Smooth muscle cell (in vitro differentiated cells): Measurements from ENCODE around the gene KLHL3. TPM values are rescaled to one million over a fixed set of nuclear protein-coding genes. Genes with fewer than 3 reads are reported as not detected.

Experiments used
- DNase-seq: peaks from one replicate; lab custom pipeline; 2025; ENCODE audit not compliant: unreplicated experiment; lab: John Stamatoyannopoulos, UW
- H2AFZ ChIP-seq: fragments of 200-600 bp; sonication (generic); 2 replicates; pipeline ENCODE4 v1.6.0; 2016; ENCODE audit warnings: antibody characterized with exemption, low read depth, mild to moderate bottlenecking
- H3F3A ChIP-seq: fragments of 200-600 bp; sonication (generic); 2 replicates; pipeline ENCODE4 v1.6.0; 2017; ENCODE audit warnings: antibody characterized with exemption, low read depth
- H3K27ac ChIP-seq: fragments of 200-600 bp; sonication (generic); 2 replicates; pipeline ENCODE4 v1.5.1; 2016; ENCODE audit warnings: low read depth, mild to moderate bottlenecking
- H3K27me3 ChIP-seq: fragments of 200-600 bp; sonication (generic); 2 replicates; pipeline ENCODE4 v1.6.1; 2016; ENCODE audit warnings: low read depth, mild to moderate bottlenecking
- H3K36me3 ChIP-seq: fragments of 200-600 bp; sonication (generic); 2 replicates; pipeline ENCODE4 v1.5.1; 2016; ENCODE audit warnings: low read depth
- H3K4me1 ChIP-seq: fragments of 200-600 bp; sonication (generic); 2 replicates; pipeline ENCODE4 v1.5.1; 2016; ENCODE audit warnings: low read depth
- H3K4me2 ChIP-seq: fragments of 200-600 bp; sonication (generic); 2 replicates; pipeline ENCODE4 v1.6.0; 2016; ENCODE audit warnings: mild to moderate bottlenecking
- H3K4me3 ChIP-seq: fragments of 200-600 bp; sonication (generic); 2 replicates; pipeline ENCODE4 v1.5.1; 2016; ENCODE audit warnings: mild to moderate bottlenecking
- H3K79me2 ChIP-seq: fragments of 200-600 bp; sonication (generic); 2 replicates; pipeline ENCODE4 v1.6.0; 2016; ENCODE audit warnings: low read depth, mild to moderate bottlenecking
- H3K9ac ChIP-seq: fragments of 200-600 bp; sonication (generic); 2 replicates; pipeline ENCODE4 v1.6.0; 2016; ENCODE audit warnings: low read depth
- H3K9me3 ChIP-seq: fragments of 200-600 bp; sonication (generic); replicated peaks from 2 replicates; pipeline ENCODE4 v1.5.1; 2016; ENCODE audit warnings: low read depth
- H4K20me1 ChIP-seq: fragments of 200-600 bp; sonication (generic); 2 replicates; pipeline ENCODE4 v1.6.0; 2016; ENCODE audit warnings: low read depth
- CTCF ChIP-seq: fragments of 200-600 bp; sonication (generic); IDR thresholded peaks from 2 replicates; pipeline ENCODE4 v1.5.1; 2017; ENCODE audit warnings: borderline replicate concordance, mild to moderate bottlenecking, antibody characterized with exemption; ENCODE audit not compliant: insufficient read depth, poor library complexity, severe bottlenecking
- WGBS: methylation state at CpG from one replicate; pipeline ENCODE4 v1.1.7; 2016; ENCODE audit warnings: low lambda C conversion rate; 5-methylcytosine and 5-hydroxymethylcytosine counted together
- polyA plus RNA-seq: library from polyadenylated mRNA; unstranded; fragments of >200 nt; fragmentation: Nextera tagmentation; extraction: Ambion mirVana; gene quantifications from 2 replicates; pipeline ENCODE4 v1.2.1, GENCODE V29; 2016
- total RNA-seq: library from RNA; depleted of rRNA; stranded (reverse); fragments of >200 nt; gene quantifications from 2 replicates; pipeline ENCODE4 v1.2.3, GENCODE V29; 2014

Gene KLHL3
- total and polyA plus RNA-seq, 2 experiments from 2014 or later = 3.6 to 9.1 TPM

GRCh38 chr5:137689306-137689705 is 46.6 kb downstream of the KLHL3 start:
- H3K36me3 ChIP-seq = no peaks in the 10 kb centered on the region
- 99% methylated on average over 2 of the region's 2 CpGs for WGBS
- no peaks in the 10 kb centered on the region for H3K27me3 ChIP-seq
- H3K4me1 ChIP-seq = no peaks in the 10 kb centered on the region
- H3K9ac ChIP-seq = no peak overlapping the region
- no peaks in the 10 kb centered on the region for H3K9me3 ChIP-seq
- no peaks in the 10 kb centered on the region for H3K79me2 ChIP-seq
- no peak overlapping the region for H3K27ac ChIP-seq
- no peak overlapping the region for H2AFZ ChIP-seq
- H3K4me3 ChIP-seq = no peak overlapping the region
- no peaks in the 10 kb centered on the region for H4K20me1 ChIP-seq
- no peak for DNase-seq
- H3F3A ChIP-seq = no peaks in the 10 kb centered on the region
- no peak for TF ChIP-seq CTCF
- H3K4me2 ChIP-seq = no peak overlapping the region

- H3K4me1 ChIP-seq = no peaks in the 10 kb centered on the region
- H3K79me2 ChIP-seq = no peaks in the 10 kb centered on the region
- no peaks in the 10 kb centered on the region for H4K20me1 ChIP-seq
- no peak overlapping the region for H3K4me2 ChIP-seq
- H3K27me3 ChIP-seq = no peaks in the 10 kb centered on the region
- TF ChIP-seq CTCF = no peak
- peak overlapping the region; percentile 61 for H3K27ac ChIP-seq
- no peak overlapping the region for H3K9ac ChIP-seq
- H3K9me3 ChIP-seq = no peaks in the 10 kb centered on the region
- WGBS = 38% methylated on average over 5 of the region's 5 CpGs
- H3F3A ChIP-seq = no peaks in the 10 kb centered on the region
- H3K4me3 ChIP-seq = no peak overlapping the region
- H2AFZ ChIP-seq = no peak overlapping the region
- no peak for DNase-seq
- no peaks in the 10 kb centered on the region for H3K36me3 ChIP-seq
Measured at GRCh38 chr5:137688210-137688840, 47.6 kb downstream of the KLHL3 start.

GRCh38 chr5:137684761-137685160 is 51.1 kb downstream of the KLHL3 start:
- Histone ChIP-seq H3K27ac (no peak overlapping the region), H3K4me2 (no peak overlapping the region), H3K4me3 (no peak overlapping the region), H3K27me3 (no peaks in the 10 kb centered on the region), H3K36me3 (no peaks in the 10 kb centered on the region), H3K79me2 (no peaks in the 10 kb centered on the region), H4K20me1 (no peaks in the 10 kb centered on the region), H3K9ac (no peak overlapping the region), H3K9me3 (no peaks in the 10 kb centered on the region), H3K4me1 (no peaks in the 10 kb centered on the region), H2AFZ (no peak overlapping the region), H3F3A (no peaks in the 10 kb centered on the region)
- no peak for TF ChIP-seq CTCF
- no peak for DNase-seq
- 94% methylated on average over 3 of the region's 3 CpGs for WGBS

- Histone ChIP-seq H3K79me2 (no peaks in the 10 kb centered on the region), H3F3A (no peaks in the 10 kb centered on the region), H4K20me1 (no peaks in the 10 kb centered on the region), H3K9ac (no peak overlapping the region), H3K27ac (no peak overlapping the region), H2AFZ (no peak overlapping the region), H3K4me2 (no peak overlapping the region), H3K27me3 (no peaks in the 10 kb centered on the region), H3K4me3 (no peak overlapping the region), H3K4me1 (no peaks in the 10 kb centered on the region), H3K9me3 (no peaks in the 10 kb centered on the region), H3K36me3 (no peaks in the 10 kb centered on the region)
- no peak for DNase-seq
- TF ChIP-seq CTCF = no peak
- WGBS = 100% methylated on average over 1 of the region's 1 CpG
Measured at GRCh38 chr5:137681191-137681590, 54.7 kb downstream of the KLHL3 start.
